ENCODE measurements around the gene DBP.

DBP gene

GRCh38 chr19:48644839-48645619 is 7.8 kb upstream of the DBP start (continued):
- TF ChIP-seq ZBTB44 (tag by site-specific recombination; IDR thresholded peaks at IDR 0.05) (0 out of 2 replicates have a peak, but pooled peaks have one; percentile 50), ZNF701 (tag by site-specific recombination; IDR thresholded peaks at IDR 0.05) (no peak), ZNF280C (tag by site-specific recombination; IDR thresholded peaks at IDR 0.05) (no peak), ZNF121 (tag by site-specific recombination; IDR thresholded peaks at IDR 0.05) (no peak), ZSCAN5A (tag by site-specific recombination; IDR thresholded peaks at IDR 0.05) (no peak), ZNF488 (tag by site-specific recombination; IDR thresholded peaks at IDR 0.05) (no peak), ZIC2 (tag by site-specific recombination; IDR thresholded peaks at IDR 0.05) (peak; percentile 68), OSR2 (tag by site-specific recombination; IDR thresholded peaks at IDR 0.05) (no peak), GLI4 (tag by site-specific recombination; IDR thresholded peaks at IDR 0.05) (no peak), BCL11A (tag by site-specific recombination; IDR thresholded peaks at IDR 0.05; ENCODE audit: low read depth) (peak; percentile 25; the same call in 1 of the 2 replicates), ZNF324 (tag by site-specific recombination; IDR thresholded peaks at IDR 0.05) (no peak), ZNF362 (tag by site-specific recombination; IDR thresholded peaks at IDR 0.05) (peak; percentile 42; the same call in 1 of the 2 replicates), PATZ1 (tag by site-specific recombination; IDR thresholded peaks at IDR 0.05) (peak; percentile 43), REPIN1 (tag by site-specific recombination; IDR thresholded peaks at IDR 0.05; ENCODE audit: low read depth) (no peak), ZBTB6 (tag by site-specific recombination; IDR thresholded peaks at IDR 0.05) (no peak), ZNF843 (tag by site-specific recombination; IDR thresholded peaks at IDR 0.05) (0 out of 2 replicates have a peak, but pooled peaks have one; percentile 9), ZSCAN30 (tag by site-specific recombination; IDR thresholded peaks at IDR 0.05) (no peak), ZNF76 (tag by site-specific recombination; IDR thresholded peaks at IDR 0.05; ENCODE audit: borderline replicate concordance, low read depth) (peak; percentile 99), ZNF776 (tag by site-specific recombination; IDR thresholded peaks at IDR 0.05; ENCODE audit: borderline replicate concordance) (no peak), ZNF398 (tag by site-specific recombination; IDR thresholded peaks at IDR 0.05) (peak; percentile 82), ZBTB20 (tag by site-specific recombination; IDR thresholded peaks at IDR 0.05) (peak; percentile 10; the same call in 1 of the 2 replicates), ZNF501 (tag by site-specific recombination; IDR thresholded peaks at IDR 0.05) (no peak), ZNF626 (tag by site-specific recombination; IDR thresholded peaks at IDR 0.05) (no peak), ZNF792 (tag by site-specific recombination; IDR thresholded peaks at IDR 0.05) (no peak), ZNF639 (tag by site-specific recombination; IDR thresholded peaks at IDR 0.05) (no peak)
